ENCODE measurements around the gene PDGFD. TPM values are rescaled to one million over a fixed set of nuclear protein-coding genes. Genes with fewer than 3 reads are reported as not detected.

Gene PDGFD
- total and polyA plus RNA-seq, 2 donors (not counting 1 experiment from before 2014, with no cell fraction given): 0.07 to 0.71 TPM

DNA sequence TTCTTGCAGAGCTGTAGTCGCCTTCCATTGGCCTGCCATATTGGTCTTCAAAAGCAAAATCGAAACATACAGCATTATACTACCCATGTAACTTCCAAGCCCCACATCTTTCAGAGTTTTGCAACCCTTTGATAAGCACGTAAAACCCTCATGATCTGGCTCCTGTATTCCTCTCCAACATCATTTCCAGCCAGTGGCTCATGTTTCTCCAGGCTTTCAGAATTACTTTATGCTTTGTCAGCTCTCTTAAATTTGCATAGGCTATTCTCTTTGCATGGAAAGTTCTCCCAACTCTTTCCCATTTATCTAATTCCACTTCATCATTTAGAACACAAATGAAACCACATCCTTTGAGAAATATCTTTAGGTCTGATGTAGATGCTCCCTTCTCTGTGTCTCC, 195.3 kb downstream of the PDGFD start:
- no peak overlapping the region for H3K9ac ChIP-seq (ENCODE audit: low read length)
- Mint-ChIP-seq H3K4me3 (no peak overlapping the region), H3K27me3 (no peaks in the 10 kb centered on the region), H3K4me1 (no peaks in the 10 kb centered on the region), H3K9me3 (ENCODE audit: insufficient read depth) (no peaks in the 10 kb centered on the region), H3K27ac (no peak overlapping the region)
- 91% methylated on average over 3 of the region's 3 CpGs for WGBS (ENCODE audit: insufficient coverage)
- DNase-seq (no peak), ATAC-seq (ENCODE audit: low read depth) (no peak)
- TF ChIP-seq CTCF (IDR thresholded peaks at IDR 0.05) (no peak), EZH2 (IDR thresholded peaks at IDR 0.05; ENCODE audit: borderline replicate concordance, insufficient read depth, low read depth, low read length, poor library complexity, severe bottlenecking) (no peak)
- H3K79me2 ChIP-seq (ENCODE audit: control insufficient read depth, insufficient read depth, low read length): no peaks in the 10 kb centered on the region
- H3K4me3 ChIP-seq (ENCODE audit: control extremely low read depth in 1 of 5, extremely low read depth in 1 of 5, insufficient read depth in 1 of 5, low read depth in 2 of 5, low read length in 4 of 5): no peak overlapping the region
- intact Hi-C loops (cut with micrococcal nuclease): no loop called here
- no peaks in the 10 kb centered on the region for H3K27me3 ChIP-seq (replicated peaks in 1 of 4; ENCODE audit: control extremely low read depth in 1 of 4, control insufficient read depth in 3 of 4, insufficient read depth in 4 of 4, low read length in 3 of 4)
- POLR2A ChIA-PET: no interaction called here
- H3K4me1 ChIP-seq (ENCODE audit: control insufficient read depth in 2 of 2, insufficient read depth in 2 of 2, low read length in 2 of 2): no peaks in the 10 kb centered on the region
- no peaks in the 10 kb centered on the region for H3K36me3 ChIP-seq (replicated peaks in 1 of 2; ENCODE audit: control extremely low read depth in 1 of 2, control insufficient read depth in 1 of 2, extremely low read depth in 1 of 2, insufficient read depth in 2 of 2, low read length in 1 of 2)
- no peaks in the 10 kb centered on the region for H4K20me1 ChIP-seq (ENCODE audit: control insufficient read depth, insufficient read depth, low read length, poor library complexity, severe bottlenecking)
- H3K9me3 ChIP-seq (ENCODE audit: control extremely low read depth in 1 of 3, control insufficient read depth in 2 of 3, insufficient read depth in 1 of 3, low read length in 2 of 3): no peaks in the 10 kb centered on the region
- no peak overlapping the region for H3K27ac ChIP-seq (ENCODE audit: low read length in 2 of 2)
- H2AFZ ChIP-seq (ENCODE audit: insufficient read depth, low read depth, low read length, poor library complexity, severe bottlenecking): no peak overlapping the region
- no peak overlapping the region for H3K4me2 ChIP-seq (replicated peaks; ENCODE audit: low read depth, low read length, poor library complexity, severe bottlenecking)
- CTCF ChIA-PET: no interaction called here

DNA sequence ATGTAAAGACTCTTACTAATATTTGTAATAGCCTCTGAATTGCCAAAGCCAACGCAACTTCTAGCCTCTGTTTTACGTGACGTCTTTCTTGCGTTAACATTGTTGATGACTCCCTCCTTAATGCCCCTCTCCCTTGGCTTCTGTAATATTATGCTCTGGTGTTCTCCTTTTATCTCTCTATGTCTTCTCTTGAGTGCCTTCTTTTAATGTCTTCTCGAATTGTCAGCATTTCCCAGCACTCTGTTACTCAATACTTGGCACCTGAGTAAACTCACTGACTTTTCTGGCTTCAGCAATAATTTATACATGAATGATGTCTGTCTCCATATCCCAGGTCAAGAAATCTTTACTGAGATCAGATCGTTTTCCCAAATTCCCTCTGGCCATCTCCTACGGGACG, 196.0 kb downstream of the PDGFD start:
- Mint-ChIP-seq H3K9me3 (ENCODE audit: insufficient read depth) (no peaks in the 10 kb centered on the region), H3K4me3 (no peak overlapping the region), H3K27me3 (no peaks in the 10 kb centered on the region), H3K27ac (no peak overlapping the region), H3K4me1 (no peaks in the 10 kb centered on the region)
- Histone ChIP-seq H3K27me3 (replicated peaks in 1 of 4; ENCODE audit: control extremely low read depth in 1 of 4, control insufficient read depth in 3 of 4, insufficient read depth in 4 of 4, low read length in 3 of 4) (no peaks in the 10 kb centered on the region), H3K9me3 (ENCODE audit: control extremely low read depth in 1 of 3, control insufficient read depth in 2 of 3, insufficient read depth in 1 of 3, low read length in 2 of 3) (no peaks in the 10 kb centered on the region), H3K4me1 (ENCODE audit: control insufficient read depth in 2 of 2, insufficient read depth in 2 of 2, low read length in 2 of 2) (no peaks in the 10 kb centered on the region), H2AFZ (ENCODE audit: insufficient read depth, low read depth, low read length, poor library complexity, severe bottlenecking) (no peak overlapping the region), H4K20me1 (ENCODE audit: control insufficient read depth, insufficient read depth, low read length, poor library complexity, severe bottlenecking) (no peaks in the 10 kb centered on the region), H3K79me2 (ENCODE audit: control insufficient read depth, insufficient read depth, low read length) (no peaks in the 10 kb centered on the region), H3K36me3 (replicated peaks in 1 of 2; ENCODE audit: control extremely low read depth in 1 of 2, control insufficient read depth in 1 of 2, extremely low read depth in 1 of 2, insufficient read depth in 2 of 2, low read length in 1 of 2) (no peaks in the 10 kb centered on the region), H3K9ac (ENCODE audit: low read length) (no peak overlapping the region), H3K4me2 (replicated peaks; ENCODE audit: low read depth, low read length, poor library complexity, severe bottlenecking) (no peak overlapping the region), H3K4me3 (ENCODE audit: control extremely low read depth in 1 of 5, extremely low read depth in 1 of 5, insufficient read depth in 1 of 5, low read depth in 2 of 5, low read length in 4 of 5) (no peak overlapping the region), H3K27ac (ENCODE audit: low read length in 2 of 2) (no peak overlapping the region)
- TF ChIP-seq EZH2 (IDR thresholded peaks at IDR 0.05; ENCODE audit: borderline replicate concordance, insufficient read depth, low read depth, low read length, poor library complexity, severe bottlenecking): no peak
- no peak for TF ChIP-seq CTCF (IDR thresholded peaks at IDR 0.05)
- 98% methylated on average over 8 of the region's 8 CpGs for WGBS (ENCODE audit: insufficient coverage)
- ATAC-seq (ENCODE audit: low read depth): no peak
- CTCF ChIA-PET: no interaction called here
- POLR2A ChIA-PET: no interaction called here
- intact Hi-C loops (cut with micrococcal nuclease): no loop called here
- no peak for DNase-seq

All from B cell (primary cell).